IPS-NIHi7 (cell line): ENCODE measurements around the gene EML5.

Source experiments
- DNase-seq: peaks from one replicate; pipeline ENCODE4 v3.0.0; 2012; ENCODE audit warnings: mixed read lengths; ENCODE audit errors: extremely low spot score

Gene EML5

GRCh38 chr14:88562831-88563686, 229.7 kb downstream of the EML5 start, which contains the start of gene ZC3H14:
TSS of gene ZC3H14 (plus strand) at chr14:88563037. CDS start at chr14:88563134, 97 bp downstream.
- peak; percentile 93 for DNase-seq

DNA sequence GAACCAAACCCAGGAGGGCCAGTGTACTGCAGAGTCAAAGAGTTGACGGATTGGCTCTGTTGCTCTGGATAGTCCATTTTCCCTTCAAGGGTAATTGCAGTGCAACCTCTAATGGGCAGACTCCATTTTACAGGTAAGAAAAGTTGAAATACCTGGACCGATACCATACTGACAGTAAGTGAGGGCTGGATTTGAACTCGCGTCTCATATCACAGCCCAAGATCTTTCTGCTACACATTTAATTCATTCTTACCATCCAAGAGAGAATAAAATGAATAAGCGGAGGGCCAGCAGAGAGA, 230.3 kb downstream of the EML5 start:
- DNase-seq: no peak
